RCC 7860 (cell line): ENCODE measurements around the gene EPPIN.
A peak's percentile ranks its signal among the peaks of the same experiment; 100 is the strongest.
"Not testable (repeated sequence)": the region's sequence is repeated elsewhere in the genome, so short reads cannot be mapped to it uniquely, and the experiment has no call there.

Experiments used
- DNase-seq: peaks from one replicate; pipeline ENCODE4 v3.0.0-alpha.2; 2015; ENCODE audit warnings: low spot score
- FAIRE-seq: peaks from 2 replicates; lab custom pipeline; 2012; peaks lifted over from hg19 to GRCh38; lab: Jason Lieb, UNC

EPPIN gene

GRCh38 chr20:45547206-45547770 is at the start of gene EPPIN:
Gene EPPIN, minus strand, starts transcription at chr20:45547401. Its CDS starts 44 bp downstream, at chr20:45547357.
- FAIRE-seq (no peak), DNase-seq (no peak)

DNA sequence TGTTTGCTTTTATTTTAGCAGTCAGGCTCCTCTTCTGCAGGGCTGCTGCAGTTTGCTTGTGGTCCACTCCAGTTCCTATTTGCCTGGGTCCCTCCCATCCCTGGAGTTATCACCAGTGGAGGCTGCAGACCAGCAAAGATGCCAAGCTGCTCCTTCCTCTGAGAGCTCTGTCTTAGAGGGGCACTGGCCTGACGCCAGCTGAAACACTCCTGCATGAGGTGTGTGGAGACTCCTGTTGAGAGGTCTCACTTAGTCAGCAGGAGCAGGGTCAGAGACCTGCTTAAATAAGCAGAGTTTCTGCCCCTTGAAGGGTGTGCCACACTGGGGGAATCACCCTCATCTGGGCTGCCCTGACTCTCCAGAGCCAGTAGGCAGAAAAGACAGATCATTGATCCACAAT is 48.0 kb upstream of the EPPIN start:
- DNase-seq (no peak), FAIRE-seq (no peak)

DNA sequence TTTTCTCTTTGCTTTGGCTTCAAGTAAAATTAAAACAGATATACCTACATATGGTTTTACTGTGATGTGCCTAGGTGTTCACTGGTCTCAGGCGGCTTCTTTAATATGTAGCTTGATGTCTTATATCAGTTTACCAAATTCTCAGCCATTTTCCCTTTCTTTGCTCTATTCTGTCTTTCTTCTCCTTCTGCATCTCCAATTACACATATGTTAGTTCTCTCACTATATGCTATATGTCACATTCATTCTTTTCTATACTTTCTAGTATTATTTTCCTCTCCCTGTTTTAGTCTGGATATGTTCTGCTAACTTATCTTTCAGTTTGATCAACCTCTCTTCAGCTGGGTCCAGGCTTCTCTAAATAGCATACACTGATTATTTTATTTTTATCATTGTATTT is 46.3 kb upstream of the EPPIN start:
- no peak for DNase-seq

GRCh38 chr20:45592574-45593189 is 45.5 kb upstream of the EPPIN start:
- DNase-seq (peak; percentile 49), FAIRE-seq (peak; percentile 85)

More for the DNA sequence above, 46.3 kb upstream of the EPPIN start:
- FAIRE-seq, result no peak

GRCh38 chr20:45589725-45590124 is 42.5 kb upstream of the EPPIN start:
- DNase-seq (peak; percentile 66), FAIRE-seq (peak; percentile 75)

DNA sequence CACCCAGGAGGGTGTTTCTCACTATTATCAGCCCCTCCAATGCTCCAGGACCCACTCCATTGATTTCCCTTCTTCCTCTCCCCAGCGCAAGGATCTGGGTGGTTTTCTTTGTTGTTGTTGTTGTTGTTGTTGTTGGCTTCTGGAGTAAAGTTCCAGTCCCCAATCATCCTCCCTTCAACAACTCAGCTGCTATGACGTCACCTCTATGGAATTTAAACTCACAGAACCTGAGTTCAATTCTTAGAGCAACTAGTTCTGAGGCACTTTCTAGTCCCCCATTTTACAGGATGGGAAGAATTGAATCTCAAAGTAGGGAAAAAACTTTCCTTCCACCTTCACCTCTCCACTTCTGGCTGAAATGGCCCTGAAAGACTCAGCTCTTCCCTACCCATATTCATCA is 41.6 kb upstream of the EPPIN start:
- DNase-seq (no peak), FAIRE-seq (no peak)

- not testable (repeated sequence) for DNase-seq
These were observed 38.8 kb upstream of the EPPIN start for GRCh38 chr20:45585986-45586385.

DNA sequence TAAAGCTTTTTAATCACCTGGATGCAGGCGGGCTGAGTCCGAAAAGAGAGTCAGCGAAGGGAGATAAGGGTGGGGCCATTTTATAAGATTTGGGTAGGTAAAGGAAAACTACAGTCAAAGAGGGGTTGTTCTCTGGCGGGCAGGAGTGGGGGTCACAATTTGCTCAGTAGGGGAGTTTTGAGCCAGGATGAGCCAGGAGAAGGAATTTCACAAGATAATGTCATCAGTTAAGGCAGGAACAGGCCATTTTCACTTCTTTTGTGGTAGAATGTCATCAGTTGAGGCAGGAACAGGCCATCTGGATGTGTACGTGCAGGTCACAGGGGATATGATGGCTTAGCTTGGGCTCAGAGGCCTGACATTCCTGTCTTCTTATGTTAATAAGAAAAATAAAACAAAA is 37.1 kb upstream of the EPPIN start:
- FAIRE-seq, DNase-seq: not testable (repeated sequence)

More at GRCh38 chr20:45585986-45586385, 38.8 kb upstream of the EPPIN start:
- FAIRE-seq, result not testable (repeated sequence)

DNA sequence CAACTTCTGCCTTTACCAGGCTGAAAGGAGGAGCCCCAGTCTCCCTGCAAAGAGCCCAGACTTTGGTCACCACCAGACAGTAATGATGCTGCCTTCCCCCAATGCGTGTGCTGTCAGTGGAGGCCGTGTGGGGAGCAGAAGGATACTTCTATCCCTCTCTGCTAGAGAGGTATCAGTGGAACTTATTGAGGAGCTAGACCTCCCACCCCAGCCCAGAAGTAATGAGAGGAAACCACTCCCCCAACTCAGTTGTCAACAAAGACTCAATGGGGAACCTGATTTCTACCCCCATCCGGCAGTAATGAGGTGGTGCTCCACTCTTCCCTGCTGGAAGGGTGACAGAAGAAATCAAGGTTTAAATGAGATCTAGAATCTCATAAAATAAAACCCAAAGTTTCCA is 36.3 kb upstream of the EPPIN start:
- DNase-seq, result no peak
- no peak for FAIRE-seq

GRCh38 chr20:45581702-45582101 is 34.5 kb upstream of the EPPIN start:
- FAIRE-seq, result no peak

DNA sequence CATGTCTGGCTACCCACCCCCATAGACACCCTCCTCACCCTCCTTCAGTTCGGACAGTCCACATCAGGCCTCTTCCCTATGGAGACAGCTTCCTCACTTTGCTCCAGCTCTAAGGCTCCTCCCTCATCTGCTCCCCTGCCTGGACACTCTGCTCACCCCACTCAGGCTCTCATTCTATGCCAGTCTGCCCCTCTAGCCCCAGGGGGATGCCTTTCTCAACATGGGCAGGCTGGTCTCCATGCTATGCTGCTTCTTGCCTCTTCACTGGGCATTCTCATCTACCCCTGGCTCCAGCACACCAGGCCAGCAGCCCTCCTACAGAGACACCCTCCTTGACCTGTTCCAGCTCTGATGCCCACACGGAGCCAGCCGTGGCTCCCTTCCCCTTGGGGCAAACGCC is 32.0 kb upstream of the EPPIN start, which contains the start of gene WFDC8:
Gene WFDC8, minus strand, starts transcription at position 101 of the 400 bp plus-strand sequence. Its CDS starts 37 bp downstream, at position 64.
- DNase-seq (no peak), FAIRE-seq (no peak)

More at GRCh38 chr20:45581702-45582101, 34.5 kb upstream of the EPPIN start:
- no peak for DNase-seq

- no peak for FAIRE-seq
- no peak for DNase-seq
These were observed 31.0 kb upstream of the EPPIN start for GRCh38 chr20:45578231-45578630.

- no peak for FAIRE-seq
- DNase-seq, result no peak
These were observed 29.8 kb upstream of the EPPIN start for GRCh38 chr20:45576995-45577394.

GRCh38 chr20:45575931-45576330 is 28.7 kb upstream of the EPPIN start:
- FAIRE-seq (no peak), DNase-seq (no peak)

- DNase-seq, FAIRE-seq: not testable (repeated sequence)
These were observed 22.4 kb upstream of the EPPIN start for GRCh38 chr20:45569650-45570049.

DNA sequence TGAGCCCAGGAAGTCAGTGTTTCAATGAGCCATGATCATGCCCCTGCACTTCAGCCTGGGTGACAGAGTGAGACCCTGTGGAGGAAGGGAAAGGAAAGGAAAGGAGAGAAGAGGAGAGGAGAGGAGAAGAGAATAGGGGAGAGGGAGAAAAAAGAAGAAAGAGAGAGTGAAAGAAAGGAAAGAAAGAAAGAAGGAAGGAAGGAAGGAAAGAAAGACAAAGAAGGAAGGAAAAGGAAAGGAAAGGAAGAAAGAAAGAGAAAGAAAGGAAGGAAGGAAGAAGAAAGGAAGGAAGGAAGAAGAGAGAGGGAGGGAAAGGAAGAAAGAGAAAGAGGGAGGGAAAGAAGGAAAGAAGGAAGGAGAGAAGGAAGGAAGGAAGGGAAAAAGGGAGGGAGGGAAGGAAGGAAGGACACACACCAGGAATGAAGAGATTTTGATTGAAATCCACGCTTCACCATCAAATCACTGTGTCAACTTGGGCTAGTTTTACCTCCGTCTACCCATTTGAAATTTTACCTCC is 17.6 kb upstream of the EPPIN start:
- FAIRE-seq, result no peak
- DNase-seq, result no peak

GRCh38 chr20:45555198-45555597 is 8.0 kb upstream of the EPPIN start:
- FAIRE-seq (no peak), DNase-seq (no peak)

GRCh38 chr20:45552456-45552855 is 5.3 kb upstream of the EPPIN start:
- no peak for FAIRE-seq
- no peak for DNase-seq

- FAIRE-seq (no peak), DNase-seq (no peak)
These were observed 3.6 kb upstream of the EPPIN start for GRCh38 chr20:45550765-45551164.

DNA sequence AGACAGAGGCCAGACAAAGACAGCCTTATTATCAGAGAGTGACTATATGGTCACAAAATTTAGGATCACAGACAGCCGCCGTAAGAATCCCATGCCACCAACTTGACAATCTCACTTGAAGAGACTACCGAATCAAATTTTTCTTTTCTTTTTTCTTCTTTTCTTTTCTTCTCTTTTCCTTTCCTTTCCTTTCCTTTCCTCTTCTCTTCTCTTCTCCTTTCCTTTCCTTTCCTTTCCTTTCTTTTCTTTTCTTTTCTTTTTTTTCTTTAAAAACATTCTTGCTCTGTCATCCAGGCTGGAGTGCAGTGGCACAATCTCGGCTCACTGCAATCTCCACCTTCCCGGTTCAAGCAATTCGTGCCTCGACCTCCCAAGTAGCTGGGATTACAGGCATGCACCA is 1.2 kb upstream of the EPPIN start:
- DNase-seq (no peak), FAIRE-seq (no peak)

DNA sequence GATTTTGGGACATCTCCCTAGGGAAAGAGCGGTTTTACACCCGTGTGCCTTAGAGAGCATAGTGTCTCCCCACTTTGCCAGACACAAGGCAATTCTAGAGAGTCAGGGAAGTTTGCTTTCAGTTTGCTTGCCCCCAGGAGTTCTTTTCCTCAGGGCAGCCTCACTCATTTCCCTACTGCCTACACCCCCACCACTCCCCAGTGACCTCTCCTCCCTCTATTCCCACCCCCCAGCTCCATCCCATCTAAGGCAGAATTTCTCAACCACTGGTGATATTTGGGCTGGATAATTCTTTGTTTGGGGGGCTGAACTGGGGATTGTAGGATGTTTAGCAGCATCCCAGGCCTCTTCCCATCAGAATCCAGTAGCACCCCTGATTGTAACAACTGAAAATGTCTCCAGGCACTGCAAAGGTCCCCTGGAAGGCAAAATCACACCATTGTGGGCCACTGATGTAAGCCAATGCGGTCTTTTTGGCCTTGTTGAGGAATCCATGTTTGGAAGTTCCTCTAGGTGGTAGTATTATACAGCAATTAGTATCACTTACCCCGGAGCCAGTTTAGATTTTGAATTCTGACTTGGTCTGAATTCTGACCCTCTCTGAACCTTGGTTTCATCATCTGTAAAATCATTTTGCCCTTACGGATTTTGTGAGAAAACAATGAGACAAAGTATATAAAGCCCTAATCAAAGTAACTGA is 1.3 kb downstream of the EPPIN start:
- DNase-seq (no peak), FAIRE-seq (no peak)

- DNase-seq (no peak), FAIRE-seq (no peak)
These were observed 1.9 kb downstream of the EPPIN start for GRCh38 chr20:45545351-45545750.
